Prostate gland (tissue), 2 donors: ENCODE results near the gene TAPBPL. TPM values are rescaled to one million over a fixed set of nuclear protein-coding genes. Genes with fewer than 3 reads are reported as not detected.

Experiments used
- DNase-seq: peaks from one replicate; pipeline ENCODE4 v3.0.0-alpha.2; 2019; ENCODE audit warnings: low spot score
- H3K27ac ChIP-seq, 2 donors: fragments of 200-600 bp; sonication (generic); 2 replicates each; pipeline ENCODE4 v1.5.1; 2017 to 2019
- H3K27me3 ChIP-seq: fragments of 200-600 bp; sonication (generic); replicated peaks from 2 replicates; pipeline ENCODE4 v1.5.1; 2019; ENCODE audit not compliant: insufficient read depth
- H3K36me3 ChIP-seq, 2 donors: fragments of 200-600 bp; sonication (generic); 1 replicate in 1 of 2; 2 replicates in 1 of 2; pipeline versions ENCODE4 v1.5.1 to v1.8.1; 2017 to 2019
- H3K4me1 ChIP-seq: fragments of 200-600 bp; sonication (generic); replicated peaks from 2 replicates; pipeline ENCODE4 v1.5.1; 2019
- H3K4me3 ChIP-seq, 2 donors: fragments of 200-600 bp; sonication (generic); 2 replicates each; pipeline ENCODE4 v1.5.1; 2017 to 2019
- H3K9me3 ChIP-seq: fragments of 200-600 bp; sonication (generic); 2 replicates; pipeline ENCODE4 v1.5.1; 2017
- POLR2A ChIP-seq: fragments of 450-650 bp; IDR thresholded peaks from one replicate; pipeline ENCODE4 v1.6.1; 2016; ENCODE audit warnings: antibody characterized with exemption, mild to moderate bottlenecking
- POLR2AphosphoS5 ChIP-seq: sonication (generic); formaldehyde crosslinking; IDR thresholded peaks from one replicate; pipeline ENCODE4 v1.6.1; 2017; ENCODE audit warnings: antibody characterized with exemption
- WGBS: methylation state at CpG from one replicate; pipeline ENCODE4 v1.1.5; 2018; 5-methylcytosine and 5-hydroxymethylcytosine counted together
- intact Hi-C: fragments of 100-400 bp; cut with DNase I; formaldehyde crosslinking; loops from one replicate; pipeline ENCODE4 v1.14.2; 2022
- total RNA-seq, 2 donors: library from RNA; depleted of rRNA; stranded (reverse); fragments of >200 nt; gene quantifications; one replicate each; pipeline ENCODE4 v1.1.0, GENCODE V29; 2016
- TF ChIP-seq, protein P1 (sequence below), 4 experiments: fragments of 200-600 bp in 2 of 4; fragments of 450-650 bp in 2 of 4; sonication (generic) in 2 of 4; IDR thresholded peaks; 1 replicate in 3 of 4; 2 replicates in 1 of 4; pipeline ENCODE4 v1.5.1; 2016 to 2019; ENCODE audit warnings: antibody characterized with exemption in 4 of 4, mild to moderate bottlenecking in 2 of 4, moderate library complexity in 2 of 4

The TAPBPL gene
- total RNA-seq, 2 donors from 2014 or later = 31.6 to 39.9 TPM

DNA sequence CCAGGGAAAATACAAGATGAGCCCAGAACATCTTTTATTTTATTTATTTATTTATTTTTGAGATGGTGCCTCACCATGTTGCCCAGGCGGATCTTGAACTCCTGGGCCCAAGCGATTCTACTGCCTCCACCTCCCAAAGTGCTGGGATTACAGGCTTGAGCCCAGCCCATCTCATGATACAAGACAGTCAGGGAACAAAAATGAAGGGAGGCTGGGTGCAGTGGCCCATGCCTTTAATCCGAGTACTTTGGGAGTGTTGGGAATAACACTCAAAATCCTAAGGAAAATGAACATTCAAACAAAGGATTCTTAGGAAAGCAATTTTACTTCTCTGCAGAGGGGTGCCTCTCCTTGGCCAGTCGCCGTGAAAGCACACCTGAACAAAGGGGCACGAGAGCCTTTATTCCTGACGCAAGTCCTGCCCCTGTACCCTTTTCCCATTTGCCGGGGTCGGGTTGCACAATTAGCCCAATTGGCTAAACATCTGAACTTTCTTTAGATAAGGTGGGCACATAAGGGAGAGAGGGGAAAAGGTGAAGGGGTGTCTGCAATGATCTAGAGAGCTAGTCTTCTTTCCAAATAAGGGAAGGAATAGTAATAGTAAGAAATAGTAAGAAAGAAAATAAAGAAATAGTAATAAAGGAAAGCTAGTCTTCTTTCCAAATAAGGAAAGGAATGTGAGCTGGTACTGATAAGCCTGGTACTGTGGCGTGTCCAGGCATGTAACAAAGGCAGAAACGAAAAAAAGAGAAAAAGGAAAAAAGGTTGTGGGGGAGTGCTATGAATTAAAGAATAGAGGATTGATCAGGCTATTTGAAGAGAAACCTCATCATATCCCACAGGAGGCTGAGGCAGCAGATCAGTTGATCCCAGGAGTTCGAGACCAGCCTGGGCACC is 55.5 kb downstream of the TAPBPL start:
- H3K4me1 ChIP-seq = no peaks in the 10 kb centered on the region
- no peak for DNase-seq
- intact Hi-C loops = no loop called here
- WGBS = 58% methylated on average over 12 of the region's 12 CpGs
- H3K27me3 ChIP-seq = no peaks in the 10 kb centered on the region
- H3K4me3 ChIP-seq = no peak overlapping the region
- no peaks in the 10 kb centered on the region for H3K36me3 ChIP-seq
- no peak for TF ChIP-seq POLR2AphosphoS5
- TF ChIP-seq POLR2A = no peak
- TF ChIP-seq, protein P1, sequence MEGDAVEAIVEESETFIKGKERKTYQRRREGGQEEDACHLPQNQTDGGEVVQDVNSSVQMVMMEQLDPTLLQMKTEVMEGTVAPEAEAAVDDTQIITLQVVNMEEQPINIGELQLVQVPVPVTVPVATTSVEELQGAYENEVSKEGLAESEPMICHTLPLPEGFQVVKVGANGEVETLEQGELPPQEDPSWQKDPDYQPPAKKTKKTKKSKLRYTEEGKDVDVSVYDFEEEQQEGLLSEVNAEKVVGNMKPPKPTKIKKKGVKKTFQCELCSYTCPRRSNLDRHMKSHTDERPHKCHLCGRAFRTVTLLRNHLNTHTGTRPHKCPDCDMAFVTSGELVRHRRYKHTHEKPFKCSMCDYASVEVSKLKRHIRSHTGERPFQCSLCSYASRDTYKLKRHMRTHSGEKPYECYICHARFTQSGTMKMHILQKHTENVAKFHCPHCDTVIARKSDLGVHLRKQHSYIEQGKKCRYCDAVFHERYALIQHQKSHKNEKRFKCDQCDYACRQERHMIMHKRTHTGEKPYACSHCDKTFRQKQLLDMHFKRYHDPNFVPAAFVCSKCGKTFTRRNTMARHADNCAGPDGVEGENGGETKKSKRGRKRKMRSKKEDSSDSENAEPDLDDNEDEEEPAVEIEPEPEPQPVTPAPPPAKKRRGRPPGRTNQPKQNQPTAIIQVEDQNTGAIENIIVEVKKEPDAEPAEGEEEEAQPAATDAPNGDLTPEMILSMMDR (IDR thresholded peaks at IDR 0.05) = no peak
- H3K9me3 ChIP-seq = no peaks in the 10 kb centered on the region
- H3K27ac ChIP-seq = peak overlapping the region in 1 of 2 donors; percentile 23

GRCh38 chr12:6508087-6508486 is 56.2 kb downstream of the TAPBPL start:
- intact Hi-C loops = no loop called here
- WGBS = 76% methylated on average over 7 of the region's 7 CpGs
- Histone ChIP-seq H3K27me3 (no peaks in the 10 kb centered on the region), H3K9me3 (no peaks in the 10 kb centered on the region), H3K4me1 (no peaks in the 10 kb centered on the region), H3K36me3 (no peaks in the 10 kb centered on the region), H3K4me3 (no peak overlapping the region), H3K27ac (no peak overlapping the region)
- TF ChIP-seq, protein P1 (IDR thresholded peaks at IDR 0.05) = no peak
- TF ChIP-seq POLR2AphosphoS5 (no peak), POLR2A (no peak)
- DNase-seq = no peak

Other genes with a start within 250 kb of the TAPBPL start
- gene PLEKHG6, start 141.4 kb upstream of the TAPBPL start, total RNA-seq = 1 to 10 TPM; 4.6 to 6.2 TPM
- gene TNFRSF1A, start 110.0 kb upstream of the TAPBPL start, total RNA-seq = 100 to 1,000 TPM in 1 of 2 donors, 10 to 100 TPM in 1; 91.1 to 168 TPM
- 100 to 1,000 TPM; 128 to 211 TPM for gene SCNN1A, start 76.5 kb upstream of the TAPBPL start, total RNA-seq
- 100 to 1,000 TPM; 186 to 264 TPM for gene LTBR, start 67.9 kb upstream of the TAPBPL start, total RNA-seq
- 1 to 10 TPM; 1.5 to 2.5 TPM for gene CD27, start 7.1 kb upstream of the TAPBPL start, total RNA-seq
- gene VAMP1, start 18.6 kb downstream of the TAPBPL start, total RNA-seq = 1 to 10 TPM; 6.3 to 8.5 TPM
- 10 to 100 TPM; 70.3 to 80.2 TPM for gene MRPL51, start 41.2 kb downstream of the TAPBPL start, total RNA-seq
- gene NCAPD2, start 42.1 kb downstream of the TAPBPL start, total RNA-seq = 10 to 100 TPM; 86.7 to 99.0 TPM
- gene GAPDH, start 82.5 kb downstream of the TAPBPL start, total RNA-seq = 1,000 to 10,000 TPM; 1,469 to 2,105 TPM
- gene IFFO1, start 104.0 kb downstream of the TAPBPL start, total RNA-seq = 10 to 100 TPM in 1 of 2 donors, 1 to 10 TPM in 1; 4.8 to 22.9 TPM
- gene NOP2, start 116.2 kb downstream of the TAPBPL start, total RNA-seq = 10 to 100 TPM; 14.5 to 42.9 TPM
- 100 to 1,000 TPM; 124 to 240 TPM for gene CHD4, start 155.3 kb downstream of the TAPBPL start, total RNA-seq
- 1 to 10 TPM in 1 of 2 donors, under 1 TPM in 1; 0.59 to 1.9 TPM for gene LPAR5, start 183.9 kb downstream of the TAPBPL start, total RNA-seq
- 10 to 100 TPM in 1 of 2 donors, 1 to 10 TPM in 1; 2.3 to 49.6 TPM for gene ACRBP, start 195.4 kb downstream of the TAPBPL start, total RNA-seq
- gene ING4, start 211.1 kb downstream of the TAPBPL start, total RNA-seq = 10 to 100 TPM; 75.5 to 78.9 TPM
- 10 to 100 TPM; 42.9 to 68.6 TPM for gene ZNF384, start 237.3 kb downstream of the TAPBPL start, total RNA-seq
- gene PIANP, start 248.8 kb downstream of the TAPBPL start, total RNA-seq = 1 to 10 TPM in 1 of 2 donors, not detected in 1; 3.1 TPM